Stomach (tissue), 4 donors: ENCODE measurements around the gene ENTPD6.

ENCODE experiments used
- CTCF ChIP-seq, 7 experiments: fragments of 450-650 bp in 4 of 7; fragments of 200-600 bp in 3 of 7; sonication (generic) in 3 of 7; IDR thresholded peaks; one replicate each; pipeline ENCODE4 v1.5.1; 2016 to 2019; ENCODE audit warnings: antibody characterized with exemption in 7 of 7, control low read depth in 2 of 7, mild to moderate bottlenecking in 1 of 7
- EP300 ChIP-seq: sonication (generic); formaldehyde crosslinking; IDR thresholded peaks from one replicate; pipeline ENCODE4 v1.6.1; 2017; ENCODE audit warnings: antibody characterized with exemption
- POLR2A ChIP-seq, 4 donors: fragments of 450-650 bp; IDR thresholded peaks; one replicate each; pipeline ENCODE4 v1.6.1; 2016; ENCODE audit warnings: antibody characterized with exemption in 4 of 4, control low read depth in 2 of 4, mild to moderate bottlenecking in 1 of 4, moderate library complexity in 1 of 4

- TF ChIP-seq CTCF (IDR thresholded peaks at IDR 0.05): no peak
- TF ChIP-seq POLR2A (IDR thresholded peaks at IDR 0.05): no peak
- no peak for TF ChIP-seq EP300
Observed at GRCh38 chr20:25209911-25210310, 14.4 kb downstream of the ENTPD6 start.
